ENCODE measurements around the gene TTC9B.

TTC9B gene

DNA sequence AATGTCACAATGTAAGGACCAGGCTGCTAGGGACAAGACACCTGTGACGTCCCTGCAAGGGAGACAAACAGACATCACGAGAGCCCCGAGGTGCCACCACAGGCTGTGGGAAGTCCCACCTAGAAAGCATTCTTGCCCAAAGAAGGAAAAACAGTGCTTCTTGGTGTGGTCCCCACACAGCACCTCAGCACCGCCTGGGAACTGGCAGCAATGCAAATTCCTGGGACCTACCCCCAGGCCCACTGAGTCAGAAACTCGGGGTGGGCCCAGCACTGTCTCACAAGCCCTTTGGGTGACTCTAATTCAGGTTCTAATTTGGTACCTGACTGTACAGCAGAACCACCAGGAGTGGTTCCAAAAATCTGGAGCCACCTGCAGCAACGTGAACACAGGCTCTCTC is 22.1 kb upstream of the TTC9B start:
- no peaks in the 10 kb centered on the region for H3K9me3 ChIP-seq (ENCODE audit: control insufficient read depth, insufficient read depth, low read length)
- no peaks in the 10 kb centered on the region for H3K27me3 ChIP-seq (ENCODE audit: control insufficient read depth, insufficient read depth, low read length)
- H3K4me1 ChIP-seq (ENCODE audit: control insufficient read depth, insufficient read depth, low read length): no peaks in the 10 kb centered on the region
- no peak overlapping the region for H3K4me3 ChIP-seq (ENCODE audit: low read length)
- no CpG with 5 or more reads among the region's 6 CpGs for WGBS (ENCODE audit: insufficient coverage, insufficient read length)
- DNase-seq (ENCODE audit: low read depth, low spot score): no peak
- H3K36me3 ChIP-seq (ENCODE audit: control insufficient read depth, insufficient read depth, low read length): peaks cover 28% of the 10 kb centered on the region
- no peak overlapping the region for H3K27ac ChIP-seq (ENCODE audit: low read length)

DNA sequence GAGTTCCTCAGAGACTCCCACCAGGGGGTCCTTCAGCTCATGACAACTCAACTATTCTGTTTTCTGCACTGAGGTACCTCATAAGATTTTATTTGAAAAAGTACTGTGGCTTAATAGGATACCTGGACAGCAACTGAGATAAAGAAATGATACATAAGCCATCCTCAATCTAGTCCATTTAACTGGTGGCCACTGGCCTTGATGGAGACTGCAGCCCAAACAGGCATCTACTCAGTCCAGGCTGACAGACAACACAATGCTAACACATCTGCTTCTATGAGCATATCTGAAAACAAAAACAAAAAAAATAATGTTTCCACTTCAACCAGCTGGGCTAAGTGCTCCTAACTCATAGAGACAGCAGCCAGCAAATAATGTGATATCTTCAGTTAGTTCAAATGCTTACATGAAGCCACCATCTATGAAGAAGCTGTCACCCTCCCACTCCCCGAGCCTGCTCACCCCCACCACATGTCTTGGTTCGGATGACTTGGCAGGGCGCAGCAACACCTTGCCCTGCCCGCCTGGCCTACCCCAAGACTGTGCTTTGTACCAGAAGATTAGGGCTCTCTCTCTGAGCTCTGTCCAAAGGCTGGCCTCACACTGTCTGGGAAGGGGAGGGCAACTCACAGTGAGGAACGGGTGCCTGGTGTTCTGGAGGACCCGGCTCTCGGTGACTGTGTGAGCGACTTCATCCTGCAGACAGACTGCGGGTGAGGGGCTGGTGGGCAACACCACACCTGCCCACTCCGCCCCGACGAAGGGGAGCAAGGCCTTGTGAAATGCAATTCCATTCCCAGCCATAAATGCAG is 21.4 kb upstream of the TTC9B start:
- Histone ChIP-seq H3K27ac (ENCODE audit: low read length) (no peak overlapping the region), H3K27me3 (ENCODE audit: control insufficient read depth, insufficient read depth, low read length) (no peaks in the 10 kb centered on the region), H3K9me3 (ENCODE audit: control insufficient read depth, insufficient read depth, low read length) (no peaks in the 10 kb centered on the region), H3K4me1 (ENCODE audit: control insufficient read depth, insufficient read depth, low read length) (no peaks in the 10 kb centered on the region), H3K36me3 (ENCODE audit: control insufficient read depth, insufficient read depth, low read length) (peaks cover 33% of the 10 kb centered on the region), H3K4me3 (ENCODE audit: low read length) (no peak overlapping the region)
- DNase-seq (ENCODE audit: low read depth, low spot score): no peak
- no CpG with 5 or more reads among the region's 12 CpGs for WGBS (ENCODE audit: insufficient coverage, insufficient read length)

DNA sequence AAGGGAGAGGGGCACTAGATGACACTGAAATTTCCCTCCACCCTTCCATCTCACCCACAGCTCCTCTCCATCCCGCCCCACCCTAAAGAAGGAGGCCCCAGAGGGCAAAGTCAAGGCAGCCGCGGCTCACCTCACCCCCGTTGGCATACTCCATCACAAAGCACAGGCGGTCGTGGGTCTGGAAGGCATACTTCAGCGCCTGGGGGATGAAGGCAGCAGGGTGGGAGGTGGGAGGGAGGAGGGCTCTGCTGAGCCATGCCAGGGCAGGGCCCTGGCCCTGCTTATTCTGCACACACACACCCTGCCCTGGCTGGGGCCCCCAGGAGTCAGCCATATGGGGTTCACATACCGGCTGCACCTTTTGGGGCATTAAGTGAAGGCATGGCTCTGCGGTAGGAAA is 20.6 kb upstream of the TTC9B start:
- H3K4me1 ChIP-seq (ENCODE audit: control insufficient read depth, insufficient read depth, low read length): no peaks in the 10 kb centered on the region
- WGBS (ENCODE audit: insufficient coverage, insufficient read length): no CpG with 5 or more reads among the region's 9 CpGs
- H3K27ac ChIP-seq (ENCODE audit: low read length): no peak overlapping the region
- H3K9me3 ChIP-seq (ENCODE audit: control insufficient read depth, insufficient read depth, low read length): no peaks in the 10 kb centered on the region
- no peak overlapping the region for H3K4me3 ChIP-seq (ENCODE audit: low read length)
- no peaks in the 10 kb centered on the region for H3K27me3 ChIP-seq (ENCODE audit: control insufficient read depth, insufficient read depth, low read length)
- H3K36me3 ChIP-seq (ENCODE audit: control insufficient read depth, insufficient read depth, low read length): peaks cover 33% of the 10 kb centered on the region
- DNase-seq (ENCODE audit: low read depth, low spot score): no peak

DNA sequence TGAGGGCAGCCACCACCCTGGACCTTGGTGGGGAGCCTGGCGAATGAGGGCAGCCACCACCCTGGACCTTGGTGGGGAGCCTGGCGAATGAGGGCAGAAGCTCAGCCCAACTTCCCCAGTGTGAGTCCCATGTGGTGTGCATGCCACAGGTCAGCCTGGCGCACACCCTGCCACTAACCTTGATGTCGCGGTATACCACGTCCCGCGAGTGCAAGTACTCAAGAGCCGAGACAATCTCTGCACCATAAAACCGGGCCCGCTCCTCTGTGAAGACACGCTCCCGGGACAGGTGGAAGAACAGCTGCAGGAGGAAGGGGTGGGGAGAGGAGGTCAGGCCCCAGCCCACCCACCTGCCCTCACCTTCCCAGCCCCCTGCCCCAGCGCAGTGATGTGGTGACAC is 19.6 kb upstream of the TTC9B start:
- no peaks in the 10 kb centered on the region for H3K9me3 ChIP-seq (ENCODE audit: control insufficient read depth, insufficient read depth, low read length)
- peaks cover 33% of the 10 kb centered on the region for H3K36me3 ChIP-seq (ENCODE audit: control insufficient read depth, insufficient read depth, low read length)
- H3K27me3 ChIP-seq (ENCODE audit: control insufficient read depth, insufficient read depth, low read length): no peaks in the 10 kb centered on the region
- no peak overlapping the region for H3K4me3 ChIP-seq (ENCODE audit: low read length)
- no peak overlapping the region for H3K27ac ChIP-seq (ENCODE audit: low read length)
- no peak for DNase-seq (ENCODE audit: low read depth, low spot score)
- no peaks in the 10 kb centered on the region for H3K4me1 ChIP-seq (ENCODE audit: control insufficient read depth, insufficient read depth, low read length)
- no CpG with 5 or more reads among the region's 14 CpGs for WGBS (ENCODE audit: insufficient coverage, insufficient read length)

DNA sequence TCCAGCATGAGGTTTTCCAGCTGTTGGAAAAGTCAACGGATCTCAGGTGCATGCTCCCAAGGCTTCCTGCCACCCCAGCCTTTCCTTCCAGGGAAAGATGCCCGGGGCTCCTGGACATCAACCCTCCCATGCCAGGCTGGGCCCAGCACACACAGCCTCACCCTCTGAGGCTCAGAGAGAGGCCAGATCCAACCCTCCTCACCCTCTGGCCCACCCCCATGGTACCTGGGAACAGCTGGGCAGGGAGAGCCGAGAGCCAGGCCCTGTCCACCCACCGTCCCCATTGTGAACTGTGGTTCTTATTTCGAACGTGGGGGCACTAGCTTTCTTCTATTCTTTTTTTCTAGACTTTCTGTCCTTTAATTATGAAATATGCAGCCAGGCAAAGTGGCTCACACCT is 18.2 kb upstream of the TTC9B start:
- no peak overlapping the region for H3K27ac ChIP-seq (ENCODE audit: low read length)
- no peak for DNase-seq (ENCODE audit: low read depth, low spot score)
- WGBS (ENCODE audit: insufficient coverage, insufficient read length): no CpG with 5 or more reads among the region's 6 CpGs

DNA sequence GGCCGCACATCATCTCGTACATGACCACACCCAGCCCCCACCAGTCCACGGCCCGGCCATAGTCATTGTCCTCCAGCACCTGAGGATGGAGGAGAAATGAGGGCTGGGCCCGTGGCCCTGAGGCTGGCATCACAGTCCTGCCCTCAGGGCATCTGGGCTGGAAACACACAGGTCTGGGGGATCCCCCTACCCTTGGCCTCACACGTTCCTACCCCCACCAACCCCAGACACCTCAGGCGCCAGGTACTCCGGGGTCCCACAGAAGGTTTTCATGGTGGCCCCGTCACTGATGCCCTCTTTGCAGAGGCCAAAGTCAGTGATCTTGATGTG is 17.8 kb upstream of the TTC9B start:
- Histone ChIP-seq H3K36me3 (ENCODE audit: control insufficient read depth, insufficient read depth, low read length) (peaks cover 28% of the 10 kb centered on the region), H3K4me3 (ENCODE audit: low read length) (no peak overlapping the region), H3K4me1 (ENCODE audit: control insufficient read depth, insufficient read depth, low read length) (peaks cover 4% of the 10 kb centered on the region; the same call in 1 of the 2 replicates), H3K27me3 (ENCODE audit: control insufficient read depth, insufficient read depth, low read length) (no peaks in the 10 kb centered on the region), H3K27ac (ENCODE audit: low read length) (no peak overlapping the region), H3K9me3 (ENCODE audit: control insufficient read depth, insufficient read depth, low read length) (no peaks in the 10 kb centered on the region)
- DNase-seq (ENCODE audit: low read depth, low spot score): no peak
- no CpG with 5 or more reads among the region's 9 CpGs for WGBS (ENCODE audit: insufficient coverage, insufficient read length)

More for the DNA sequence above, 18.2 kb upstream of the TTC9B start:
- peaks cover 28% of the 10 kb centered on the region for H3K36me3 ChIP-seq (ENCODE audit: control insufficient read depth, insufficient read depth, low read length)
- no peak overlapping the region for H3K4me3 ChIP-seq (ENCODE audit: low read length)
- H3K4me1 ChIP-seq (ENCODE audit: control insufficient read depth, insufficient read depth, low read length): peaks cover 3% of the 10 kb centered on the region; the same call in 1 of the 2 replicates
- no peaks in the 10 kb centered on the region for H3K9me3 ChIP-seq (ENCODE audit: control insufficient read depth, insufficient read depth, low read length)
- no peaks in the 10 kb centered on the region for H3K27me3 ChIP-seq (ENCODE audit: control insufficient read depth, insufficient read depth, low read length)

DNA sequence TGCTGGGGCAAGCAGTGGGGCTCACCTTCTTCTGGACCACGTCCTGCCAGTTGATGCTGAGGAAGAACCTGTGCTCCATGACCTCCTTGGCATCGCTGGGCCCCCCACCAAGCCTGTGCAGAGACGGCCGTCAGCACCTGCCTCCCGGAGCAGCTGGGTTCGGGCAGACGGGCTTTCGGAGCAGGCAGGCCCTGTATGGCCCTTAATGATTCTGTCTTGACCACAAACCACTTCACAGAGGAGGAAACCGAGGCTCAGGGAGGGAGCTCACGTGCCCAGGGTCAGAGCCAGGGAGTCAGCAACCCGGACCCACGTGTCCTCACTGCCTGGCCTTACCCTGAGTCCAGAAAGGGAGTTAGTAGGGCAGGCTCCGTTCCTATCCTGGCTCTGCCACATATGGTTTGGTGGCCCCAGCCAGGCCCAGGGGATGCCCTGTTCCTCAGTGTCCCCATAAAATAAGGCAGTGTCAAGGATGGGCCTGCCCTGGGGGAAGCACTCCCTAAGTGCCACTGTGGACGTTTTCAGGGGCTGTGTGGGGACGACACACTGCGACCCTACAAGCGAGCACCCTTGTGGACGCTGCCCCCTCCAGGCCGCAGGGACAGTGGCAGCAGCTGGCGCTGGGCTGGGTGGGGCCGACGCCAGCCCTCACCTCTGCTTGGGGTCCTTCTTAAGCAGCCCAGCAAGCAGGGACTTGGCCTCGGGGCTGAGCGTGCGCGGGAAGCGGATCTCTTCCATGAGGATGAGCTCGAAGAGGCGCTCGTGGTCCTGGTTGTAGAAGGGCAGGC is 17.2 kb upstream of the TTC9B start:
- Histone ChIP-seq H3K4me1 (ENCODE audit: control insufficient read depth, insufficient read depth, low read length) (peaks cover 4% of the 10 kb centered on the region; the same call in 1 of the 2 replicates), H3K36me3 (ENCODE audit: control insufficient read depth, insufficient read depth, low read length) (peaks cover 28% of the 10 kb centered on the region)

DNA sequence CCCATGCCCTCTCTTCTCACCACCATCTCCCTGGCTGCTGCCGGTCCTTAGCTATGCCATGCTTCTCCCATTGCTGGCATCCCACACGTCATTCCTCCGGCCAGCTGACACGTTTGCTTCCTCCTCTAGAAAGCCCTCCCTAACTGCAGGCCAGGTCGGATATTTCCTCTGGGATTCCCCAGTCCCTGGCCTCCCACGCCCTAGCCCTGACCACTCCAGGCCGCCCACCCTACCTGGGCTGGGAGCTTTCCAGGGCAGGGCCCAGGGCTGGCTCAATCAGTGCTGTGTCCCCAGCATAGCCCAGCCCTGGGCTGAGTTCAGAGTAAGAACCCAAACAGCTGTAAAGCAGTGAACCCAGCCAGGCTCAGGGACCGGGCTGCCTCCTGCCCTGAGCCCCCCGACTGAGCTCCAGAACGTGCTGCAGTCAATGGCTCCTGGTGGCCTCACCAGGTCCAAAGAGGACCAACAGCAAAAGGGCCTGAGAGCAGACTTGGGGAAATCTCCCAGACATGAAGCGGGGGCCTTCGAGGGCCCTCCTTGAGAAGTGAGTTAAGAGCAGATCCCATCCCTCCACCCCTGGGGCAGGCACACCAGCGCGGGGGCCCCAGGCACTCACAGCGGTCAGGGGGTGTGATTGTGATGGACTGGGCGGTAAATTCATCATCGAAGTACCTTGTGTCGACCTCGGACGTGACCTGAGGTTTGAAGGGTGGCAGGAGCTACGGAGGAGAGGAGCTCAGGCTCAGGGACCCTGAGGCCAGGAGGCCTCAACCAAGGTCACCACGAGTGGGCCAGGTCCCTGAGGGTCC is 16.4 kb upstream of the TTC9B start:
- Histone ChIP-seq H3K4me1 (ENCODE audit: control insufficient read depth, insufficient read depth, low read length) (peaks cover 4% of the 10 kb centered on the region; the same call in 1 of the 2 replicates), H3K4me3 (ENCODE audit: low read length) (no peak overlapping the region), H3K36me3 (ENCODE audit: control insufficient read depth, insufficient read depth, low read length) (peaks cover 21% of the 10 kb centered on the region), H3K9me3 (ENCODE audit: control insufficient read depth, insufficient read depth, low read length) (no peaks in the 10 kb centered on the region), H3K27me3 (ENCODE audit: control insufficient read depth, insufficient read depth, low read length) (no peaks in the 10 kb centered on the region), H3K27ac (ENCODE audit: low read length) (no peak overlapping the region)
- no peak for DNase-seq (ENCODE audit: low read depth, low spot score)
- no CpG with 5 or more reads among the region's 22 CpGs for whole genome bisulfite sequencing (ENCODE audit: insufficient coverage, insufficient read length)

More for the DNA sequence above, 17.2 kb upstream of the TTC9B start:
- DNase-seq (ENCODE audit: low read depth, low spot score): no peak
- H3K27ac ChIP-seq (ENCODE audit: low read length): no peak overlapping the region
- H3K4me3 ChIP-seq (ENCODE audit: low read length): no peak overlapping the region
- no peaks in the 10 kb centered on the region for H3K27me3 ChIP-seq (ENCODE audit: control insufficient read depth, insufficient read depth, low read length)
- H3K9me3 ChIP-seq (ENCODE audit: control insufficient read depth, insufficient read depth, low read length): no peaks in the 10 kb centered on the region
- WGBS (ENCODE audit: insufficient coverage, insufficient read length): no CpG with 5 or more reads among the region's 30 CpGs

DNA sequence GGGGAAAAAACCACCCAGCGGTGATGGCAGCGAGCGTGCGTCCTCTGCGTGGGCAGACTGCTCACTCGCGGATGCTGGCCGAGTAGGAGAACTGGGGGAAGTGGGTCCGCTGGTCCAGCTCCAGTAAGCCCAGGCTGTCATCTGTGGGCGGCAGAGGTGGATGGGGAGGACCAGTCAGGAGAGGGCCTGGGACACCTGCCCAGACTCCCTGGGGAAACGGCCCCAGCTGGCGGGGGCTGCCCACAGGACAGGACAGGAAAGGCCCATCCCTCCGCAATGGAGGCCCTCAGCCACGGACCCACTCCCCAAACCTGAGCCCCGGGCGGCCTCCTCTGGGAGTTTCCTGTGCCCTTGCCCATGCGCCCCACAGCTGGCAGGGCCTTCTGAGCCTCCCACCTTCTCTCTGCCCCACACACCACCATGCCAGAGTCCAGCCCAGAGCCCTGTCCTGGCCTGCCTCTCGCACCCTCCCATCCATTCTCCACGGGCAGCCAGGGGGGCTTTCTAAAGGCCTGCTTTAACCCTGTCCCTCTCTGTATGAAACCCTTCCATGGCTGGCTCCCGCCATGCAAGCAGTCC is 15.7 kb upstream of the TTC9B start:
- WGBS (ENCODE audit: insufficient coverage, insufficient read length): no CpG with 5 or more reads among the region's 20 CpGs
- Histone ChIP-seq H3K4me1 (ENCODE audit: control insufficient read depth, insufficient read depth, low read length) (peaks cover 4% of the 10 kb centered on the region; the same call in 1 of the 2 replicates), H3K9me3 (ENCODE audit: control insufficient read depth, insufficient read depth, low read length) (no peaks in the 10 kb centered on the region), H3K27me3 (ENCODE audit: control insufficient read depth, insufficient read depth, low read length) (no peaks in the 10 kb centered on the region), H3K4me3 (ENCODE audit: low read length) (no peak overlapping the region), H3K27ac (ENCODE audit: low read length) (no peak overlapping the region), H3K36me3 (ENCODE audit: control insufficient read depth, insufficient read depth, low read length) (peaks cover 21% of the 10 kb centered on the region)
- DNase-seq (ENCODE audit: low read depth, low spot score): no peak

All from iPS DF 6.9 (cell line).